Ishikawa (cell line): ENCODE results near the gene GRIK5.

ENCODE experiments used
- CEBPB ChIP-seq: IDR thresholded peaks from 2 replicates; pipeline ENCODE4 v1.6.1; 2012
- CREB1 ChIP-seq: IDR thresholded peaks from 2 replicates; pipeline ENCODE4 v1.6.1; 2012; ENCODE audit warnings: low read depth
- EGR1 ChIP-seq: IDR thresholded peaks from 2 replicates; pipeline ENCODE4 v1.6.1; 2012
- EP300 ChIP-seq: IDR thresholded peaks from 2 replicates; pipeline ENCODE4 v1.6.1; 2012; ENCODE audit warnings: borderline replicate concordance
- FOXM1 ChIP-seq: IDR thresholded peaks from 2 replicates; pipeline ENCODE4 v1.6.1; 2012; ENCODE audit warnings: low read depth, borderline replicate concordance
- MAX ChIP-seq: IDR thresholded peaks from 2 replicates; pipeline ENCODE4 v1.6.1; 2012
- NFIC ChIP-seq: IDR thresholded peaks from 2 replicates; pipeline ENCODE4 v1.6.1; 2012
- RAD21 ChIP-seq: IDR thresholded peaks from 2 replicates; pipeline ENCODE4 v1.6.1; 2012; ENCODE audit warnings: low read depth
- TCF12 ChIP-seq: IDR thresholded peaks from 2 replicates; pipeline ENCODE4 v1.6.1; 2012; ENCODE audit warnings: low read depth
- TEAD4 ChIP-seq: IDR thresholded peaks from 2 replicates; pipeline ENCODE4 v1.6.1; 2012
- USF1 ChIP-seq: IDR thresholded peaks from 2 replicates; pipeline ENCODE4 v1.6.1; 2012
- YY1 ChIP-seq: IDR thresholded peaks from 2 replicates; pipeline ENCODE4 v1.6.1; 2012; ENCODE audit warnings: low read depth
- TF ChIP-seq, protein P1 (sequence below): IDR thresholded peaks from 2 replicates; pipeline ENCODE4 v1.6.1; 2012; ENCODE audit warnings: low read depth, mild to moderate bottlenecking

- no peak for TF ChIP-seq EP300
- TF ChIP-seq, protein P1, sequence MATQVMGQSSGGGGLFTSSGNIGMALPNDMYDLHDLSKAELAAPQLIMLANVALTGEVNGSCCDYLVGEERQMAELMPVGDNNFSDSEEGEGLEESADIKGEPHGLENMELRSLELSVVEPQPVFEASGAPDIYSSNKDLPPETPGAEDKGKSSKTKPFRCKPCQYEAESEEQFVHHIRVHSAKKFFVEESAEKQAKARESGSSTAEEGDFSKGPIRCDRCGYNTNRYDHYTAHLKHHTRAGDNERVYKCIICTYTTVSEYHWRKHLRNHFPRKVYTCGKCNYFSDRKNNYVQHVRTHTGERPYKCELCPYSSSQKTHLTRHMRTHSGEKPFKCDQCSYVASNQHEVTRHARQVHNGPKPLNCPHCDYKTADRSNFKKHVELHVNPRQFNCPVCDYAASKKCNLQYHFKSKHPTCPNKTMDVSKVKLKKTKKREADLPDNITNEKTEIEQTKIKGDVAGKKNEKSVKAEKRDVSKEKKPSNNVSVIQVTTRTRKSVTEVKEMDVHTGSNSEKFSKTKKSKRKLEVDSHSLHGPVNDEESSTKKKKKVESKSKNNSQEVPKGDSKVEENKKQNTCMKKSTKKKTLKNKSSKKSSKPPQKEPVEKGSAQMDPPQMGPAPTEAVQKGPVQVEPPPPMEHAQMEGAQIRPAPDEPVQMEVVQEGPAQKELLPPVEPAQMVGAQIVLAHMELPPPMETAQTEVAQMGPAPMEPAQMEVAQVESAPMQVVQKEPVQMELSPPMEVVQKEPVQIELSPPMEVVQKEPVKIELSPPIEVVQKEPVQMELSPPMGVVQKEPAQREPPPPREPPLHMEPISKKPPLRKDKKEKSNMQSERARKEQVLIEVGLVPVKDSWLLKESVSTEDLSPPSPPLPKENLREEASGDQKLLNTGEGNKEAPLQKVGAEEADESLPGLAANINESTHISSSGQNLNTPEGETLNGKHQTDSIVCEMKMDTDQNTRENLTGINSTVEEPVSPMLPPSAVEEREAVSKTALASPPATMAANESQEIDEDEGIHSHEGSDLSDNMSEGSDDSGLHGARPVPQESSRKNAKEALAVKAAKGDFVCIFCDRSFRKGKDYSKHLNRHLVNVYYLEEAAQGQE = no peak
- TF ChIP-seq NFIC = no peak
- TF ChIP-seq EGR1 = no peak
- TF ChIP-seq YY1 = no peak
- no peak; the same call in 1 of the 2 replicates for TF ChIP-seq MAX
- TF ChIP-seq CREB1 = no peak
- no peak for TF ChIP-seq RAD21
- no peak for TF ChIP-seq TCF12
- no peak for TF ChIP-seq FOXM1
- TF ChIP-seq TEAD4 = no peak
- TF ChIP-seq CEBPB = no peak
- no peak for TF ChIP-seq USF1
These were observed 111.5 kb downstream of the GRIK5 start for GRCh38 chr19:41958367-41959055.
